ENCODE measurements around the gene SBK3.
"Not testable (repeated sequence)": the region's sequence is repeated elsewhere in the genome, so short reads cannot be mapped to it uniquely, and the experiment has no call there.

SBK3 gene

GRCh38 chr19:55573929-55574328, 28.6 kb upstream of the SBK3 start:
- not testable (repeated sequence) for DNase-seq

GRCh38 chr19:55569477-55569876, 24.1 kb upstream of the SBK3 start:
- DNase-seq = not testable (repeated sequence)

- DNase-seq = no peak
Observed at GRCh38 chr19:55567708-55568328, 22.5 kb upstream of the SBK3 start.

GRCh38 chr19:55566823-55567222, 21.5 kb upstream of the SBK3 start:
- no peak for DNase-seq

- DNase-seq = no peak
Observed at GRCh38 chr19:55563261-55563690, 17.9 kb upstream of the SBK3 start.

- DNase-seq = no peak
Observed at GRCh38 chr19:55559684-55560083, 14.3 kb upstream of the SBK3 start.

- DNase-seq = no peak
Observed at GRCh38 chr19:55554741-55555152, 9.4 kb upstream of the SBK3 start.

GRCh38 chr19:55554302-55554701, 9.0 kb upstream of the SBK3 start:
- no peak for DNase-seq

GRCh38 chr19:55553217-55554182, 8.2 kb upstream of the SBK3 start:
- DNase-seq = no peak

GRCh38 chr19:55552620-55553019, 7.3 kb upstream of the SBK3 start:
- DNase-seq = no peak

GRCh38 chr19:55552206-55552605, 6.9 kb upstream of the SBK3 start:
- DNase-seq = no peak

- DNase-seq = no peak
Observed at GRCh38 chr19:55550321-55550650, 4.9 kb upstream of the SBK3 start.

GRCh38 chr19:55549500-55550320, 4.4 kb upstream of the SBK3 start:
- DNase-seq = no peak

GRCh38 chr19:55546822-55547614, 1.7 kb upstream of the SBK3 start:
- DNase-seq = no peak

- no peak for DNase-seq
Observed at GRCh38 chr19:55546011-55546410, 668 bp upstream of the SBK3 start.

- no peak for DNase-seq
Observed at GRCh38 chr19:55544776-55545439, 435 bp downstream of the SBK3 start.

GRCh38 chr19:55544014-55544413, 1.3 kb downstream of the SBK3 start:
- no peak for DNase-seq

- no peak for DNase-seq
Observed at GRCh38 chr19:55543567-55543966, 1.8 kb downstream of the SBK3 start.

GRCh38 chr19:55542292-55542855, 3.0 kb downstream of the SBK3 start:
- DNase-seq = no peak

- DNase-seq = no peak
Observed at GRCh38 chr19:55541091-55541490, 4.3 kb downstream of the SBK3 start.

GRCh38 chr19:55540619-55541018, 4.7 kb downstream of the SBK3 start:
- no peak for DNase-seq

Measured in stimulated activated CD4-positive, alpha-beta T cell treated with anti-CD3 and anti-CD28 coated beads, Interleukin-1b, Interleukin-23, amount 100 ng/mL, for 48 hours (primary cell).